OCI-LY7 (cell line): ENCODE measurements around the gene PDE6G.

Experiments
- CTCF ChIP-seq: fragments of 200-600 bp; sonication (generic); conservative IDR thresholded peaks from 2 replicates; pipeline ENCODE4 v1.5.1; 2014; ENCODE audit warnings: mild to moderate bottlenecking, antibody characterized with exemption, low read length, moderate library complexity, mixed read lengths
- EZH2phosphoT487 ChIP-seq: fragments of 200-600 bp; sonication (generic); IDR thresholded peaks from 2 replicates; pipeline ENCODE4 v1.6.1; 2018; ENCODE audit warnings: low read depth, borderline replicate concordance, mild to moderate bottlenecking, mixed run types, antibody characterized with exemption, low read length, moderate library complexity, mixed read lengths

GRCh38 chr17:81609541-81610311 is 46.6 kb downstream of the PDE6G start:
- TF ChIP-seq CTCF = no peak
- TF ChIP-seq EZH2phosphoT487 = no peak
